Activated naive CD8-positive, alpha-beta T cell treated with anti-CD3 and anti-CD28 coated beads for 36 hours (primary cell): Measurements from ENCODE around the gene OPTC. TPM values are rescaled to one million over a fixed set of nuclear protein-coding genes. Genes with fewer than 3 reads are reported as not detected.
A peak's percentile ranks its signal among the peaks of the same experiment; 100 is the strongest.

Source experiments
- DNase-seq: peaks from one replicate; pipeline ENCODE4 v3.0.0; 2021
- H3K27ac Mint-ChIP-seq: one replicate; pipeline ENCODE4 v1.8.0; 2022; ENCODE audit warnings: mild to moderate bottlenecking, moderate library complexity, mixed read lengths
- H3K27me3 Mint-ChIP-seq: one replicate; pipeline ENCODE4 v1.8.0; 2022; ENCODE audit warnings: mild to moderate bottlenecking, mixed read lengths
- H3K36me3 Mint-ChIP-seq: one replicate; pipeline ENCODE4 v1.8.0; 2021; ENCODE audit warnings: mild to moderate bottlenecking, mixed read lengths
- H3K4me1 Mint-ChIP-seq: one replicate; pipeline ENCODE4 v1.8.0; 2021; ENCODE audit warnings: mixed read lengths
- H3K4me3 Mint-ChIP-seq: one replicate; pipeline ENCODE4 v1.8.0; 2022; ENCODE audit warnings: mild to moderate bottlenecking, moderate library complexity, mixed read lengths
- H3K9me3 Mint-ChIP-seq: one replicate; pipeline ENCODE4 v1.8.0; 2022; ENCODE audit warnings: mixed read lengths
- total RNA-seq, 2 experiments: library from RNA; stranded (reverse); gene quantifications; one replicate each; pipeline ENCODE4 v1.2.3, GENCODE V29; 2021

Gene OPTC
- total RNA-seq, 2 experiments from 2014 or later = not detected

DNA sequence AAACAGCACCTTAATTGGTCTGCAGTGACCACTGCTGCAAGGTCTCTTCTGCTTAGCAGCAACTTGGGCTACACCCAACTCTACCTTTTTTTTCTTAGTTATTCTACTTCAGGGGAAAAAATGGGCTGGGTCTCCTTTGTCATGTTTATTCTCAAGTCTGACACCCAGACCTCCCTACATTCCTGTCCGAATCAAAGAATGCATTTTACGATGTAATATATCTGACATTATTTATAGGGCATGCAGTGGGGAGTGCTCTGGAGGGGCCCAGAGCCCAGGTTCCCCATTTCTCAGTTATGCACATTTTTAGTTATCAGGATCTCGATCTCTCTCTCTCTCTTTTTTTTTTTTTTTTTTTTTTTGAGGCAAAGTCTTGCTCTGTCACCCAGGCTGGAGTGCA, 50.5 kb downstream of the OPTC start:
- H3K4me1 Mint-ChIP-seq = peaks cover 6% of the 10 kb centered on the region
- DNase-seq = no peak
- no peaks in the 10 kb centered on the region for H3K36me3 Mint-ChIP-seq
- H3K27ac Mint-ChIP-seq = no peak overlapping the region
- no peak overlapping the region for H3K4me3 Mint-ChIP-seq
- H3K27me3 Mint-ChIP-seq = no peaks in the 10 kb centered on the region
- no peaks in the 10 kb centered on the region for H3K9me3 Mint-ChIP-seq

DNA sequence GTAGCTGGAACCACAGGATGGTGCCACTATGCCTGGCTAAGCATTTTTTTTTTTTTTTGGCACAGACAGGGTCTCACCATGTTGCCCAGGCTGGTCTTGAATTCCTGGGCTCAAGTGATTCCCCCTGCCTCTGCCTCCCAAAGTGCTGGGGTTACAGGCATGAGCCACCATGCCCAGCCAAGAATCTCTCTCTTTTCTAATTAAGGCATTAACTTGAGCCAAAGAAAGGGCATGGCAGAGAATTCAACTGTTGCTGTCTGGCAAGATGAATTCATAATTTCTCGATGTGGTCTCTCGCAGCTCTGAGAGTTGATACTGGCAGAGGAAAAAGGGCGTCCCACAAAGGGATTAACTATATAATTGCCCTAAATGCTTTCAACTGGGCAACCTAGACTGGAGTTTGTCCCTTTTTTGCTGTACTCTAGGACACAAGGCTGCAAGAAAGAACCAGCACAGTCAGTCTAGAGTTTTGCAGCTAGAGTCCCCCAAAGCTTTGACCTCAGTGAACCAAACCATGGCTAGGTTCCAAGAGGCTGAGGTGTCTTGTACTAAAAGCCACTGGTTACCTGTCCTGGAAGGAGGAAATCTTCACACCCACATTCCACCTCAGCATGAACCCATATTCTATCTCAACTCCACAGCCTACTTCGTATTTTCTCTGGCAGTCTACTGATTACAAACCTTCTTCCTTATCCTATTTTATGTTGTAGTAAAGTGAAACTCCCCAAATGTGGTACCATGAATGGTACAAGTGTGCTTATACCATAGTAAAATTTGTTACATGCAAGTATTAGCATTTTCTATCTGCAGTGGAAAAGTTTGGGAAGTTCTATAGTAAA, 51.2 kb downstream of the OPTC start:
- Mint-ChIP-seq H3K9me3 (no peaks in the 10 kb centered on the region), H3K36me3 (no peaks in the 10 kb centered on the region), H3K4me1 (peaks cover 6% of the 10 kb centered on the region), H3K27me3 (no peaks in the 10 kb centered on the region), H3K27ac (no peak overlapping the region), H3K4me3 (no peak overlapping the region)
- DNase-seq = no peak

DNA sequence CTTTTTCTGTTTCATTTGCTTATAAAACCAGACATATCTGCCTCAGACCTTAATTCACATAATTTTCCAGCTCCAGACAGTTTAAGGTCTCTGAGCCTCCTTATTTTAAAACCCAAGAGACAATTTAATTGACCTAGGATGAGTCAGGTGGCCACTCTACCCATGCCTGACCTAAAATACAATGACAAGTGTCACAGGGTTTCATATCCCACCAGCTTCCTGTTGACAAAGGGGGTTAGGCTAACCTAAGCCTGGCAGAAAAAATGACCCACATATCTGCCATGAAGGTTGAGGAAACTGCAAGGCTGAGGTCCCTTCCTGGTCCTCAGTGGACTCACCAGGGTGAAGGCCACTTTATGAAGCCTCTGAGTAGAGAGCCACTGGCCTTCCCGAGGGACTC, 52.3 kb downstream of the OPTC start:
- Mint-ChIP-seq H3K4me3 (no peak overlapping the region), H3K36me3 (no peaks in the 10 kb centered on the region), H3K27me3 (no peaks in the 10 kb centered on the region), H3K9me3 (no peaks in the 10 kb centered on the region), H3K27ac (no peak overlapping the region), H3K4me1 (peaks cover 6% of the 10 kb centered on the region)
- DNase-seq = no peak

- H3K4me3 Mint-ChIP-seq = no peak overlapping the region
- H3K27me3 Mint-ChIP-seq = no peaks in the 10 kb centered on the region
- peaks cover 6% of the 10 kb centered on the region for H3K4me1 Mint-ChIP-seq
- no peak for DNase-seq
- no peaks in the 10 kb centered on the region for H3K36me3 Mint-ChIP-seq
- no peak overlapping the region for H3K27ac Mint-ChIP-seq
- no peaks in the 10 kb centered on the region for H3K9me3 Mint-ChIP-seq
Observed at GRCh38 chr1:203547147-203547546, 53.2 kb downstream of the OPTC start.

DNA sequence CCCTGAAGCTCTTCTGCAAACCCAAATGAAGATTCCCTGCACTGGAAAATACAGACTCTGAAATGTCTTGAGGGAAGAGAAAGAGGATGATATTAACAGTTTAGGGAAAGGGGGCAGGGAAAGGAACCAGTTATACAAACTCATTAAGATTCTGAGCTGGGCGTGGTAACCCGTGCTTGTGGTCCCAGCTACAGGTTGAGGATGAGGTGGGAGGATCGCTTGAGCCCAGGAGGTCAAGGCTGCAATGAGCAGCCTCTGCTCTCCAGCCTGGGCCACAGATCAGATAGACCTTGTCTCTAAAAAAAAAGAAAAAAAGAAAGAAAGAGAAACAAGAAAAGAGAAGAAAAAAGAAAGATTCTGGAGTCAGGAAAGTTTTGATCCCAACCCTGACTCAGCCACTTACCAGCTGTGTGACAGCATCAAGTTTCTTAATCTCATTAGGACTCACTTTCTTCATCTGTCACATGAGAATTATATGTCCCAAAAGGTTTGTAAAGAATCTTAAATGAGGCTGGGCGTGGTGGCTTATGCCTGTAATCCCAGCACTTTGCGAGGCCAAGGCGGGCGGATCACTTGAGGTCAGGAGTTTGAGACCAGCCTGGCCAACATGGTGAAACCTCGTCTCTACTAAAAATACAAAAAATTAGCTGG, 53.9 kb downstream of the OPTC start:
- H3K36me3 Mint-ChIP-seq = no peaks in the 10 kb centered on the region
- no peak overlapping the region for H3K27ac Mint-ChIP-seq
- no peaks in the 10 kb centered on the region for H3K27me3 Mint-ChIP-seq
- no peaks in the 10 kb centered on the region for H3K9me3 Mint-ChIP-seq
- H3K4me1 Mint-ChIP-seq = peaks cover 6% of the 10 kb centered on the region
- DNase-seq = no peak
- no peak overlapping the region for H3K4me3 Mint-ChIP-seq

GRCh38 chr1:203548892-203549291, 54.9 kb downstream of the OPTC start:
- H3K4me3 Mint-ChIP-seq = no peak overlapping the region
- H3K4me1 Mint-ChIP-seq = peaks cover 6% of the 10 kb centered on the region
- no peak overlapping the region for H3K27ac Mint-ChIP-seq
- H3K27me3 Mint-ChIP-seq = no peaks in the 10 kb centered on the region
- no peaks in the 10 kb centered on the region for H3K36me3 Mint-ChIP-seq
- no peaks in the 10 kb centered on the region for H3K9me3 Mint-ChIP-seq
- DNase-seq = no peak

GRCh38 chr1:203549309-203549708, 55.4 kb downstream of the OPTC start:
- DNase-seq = no peak
- Mint-ChIP-seq H3K27ac (no peak overlapping the region), H3K36me3 (no peaks in the 10 kb centered on the region), H3K4me3 (no peak overlapping the region), H3K27me3 (no peaks in the 10 kb centered on the region), H3K9me3 (no peaks in the 10 kb centered on the region), H3K4me1 (peaks cover 6% of the 10 kb centered on the region)

- Mint-ChIP-seq H3K27ac (no peak overlapping the region), H3K36me3 (no peaks in the 10 kb centered on the region), H3K9me3 (no peaks in the 10 kb centered on the region), H3K4me1 (peaks cover 6% of the 10 kb centered on the region), H3K4me3 (no peak overlapping the region), H3K27me3 (no peaks in the 10 kb centered on the region)
- no peak for DNase-seq
Observed at GRCh38 chr1:203550846-203551245, 56.9 kb downstream of the OPTC start.

DNA sequence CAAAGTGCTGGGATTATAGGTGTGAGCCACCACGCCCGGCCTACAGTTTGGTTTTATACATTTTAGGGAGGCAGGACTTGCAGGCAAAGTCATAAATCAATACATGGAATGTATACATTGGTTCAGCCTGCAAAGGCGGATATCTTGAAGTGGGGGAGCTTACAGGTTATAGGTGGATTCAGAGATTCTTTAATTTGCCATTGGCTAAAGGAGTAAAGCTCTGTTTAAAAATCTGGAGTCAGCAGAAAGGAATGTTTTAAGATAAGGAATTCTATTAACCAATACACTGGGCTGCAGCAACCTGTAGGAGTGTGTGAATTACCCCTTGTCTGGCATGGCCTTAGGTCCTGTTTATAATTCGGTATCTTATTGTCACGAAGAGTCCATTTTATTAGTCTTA, 57.6 kb downstream of the OPTC start:
- DNase-seq = no peak
- no peaks in the 10 kb centered on the region for H3K36me3 Mint-ChIP-seq
- H3K27me3 Mint-ChIP-seq = no peaks in the 10 kb centered on the region
- no peaks in the 10 kb centered on the region for H3K9me3 Mint-ChIP-seq
- H3K4me3 Mint-ChIP-seq = no peak overlapping the region
- H3K4me1 Mint-ChIP-seq = no peaks in the 10 kb centered on the region
- H3K27ac Mint-ChIP-seq = no peak overlapping the region

- Mint-ChIP-seq H3K27ac (no peak overlapping the region), H3K9me3 (no peaks in the 10 kb centered on the region), H3K4me1 (no peaks in the 10 kb centered on the region)
Observed at GRCh38 chr1:203553496-203553895, 59.5 kb downstream of the OPTC start.

DNA sequence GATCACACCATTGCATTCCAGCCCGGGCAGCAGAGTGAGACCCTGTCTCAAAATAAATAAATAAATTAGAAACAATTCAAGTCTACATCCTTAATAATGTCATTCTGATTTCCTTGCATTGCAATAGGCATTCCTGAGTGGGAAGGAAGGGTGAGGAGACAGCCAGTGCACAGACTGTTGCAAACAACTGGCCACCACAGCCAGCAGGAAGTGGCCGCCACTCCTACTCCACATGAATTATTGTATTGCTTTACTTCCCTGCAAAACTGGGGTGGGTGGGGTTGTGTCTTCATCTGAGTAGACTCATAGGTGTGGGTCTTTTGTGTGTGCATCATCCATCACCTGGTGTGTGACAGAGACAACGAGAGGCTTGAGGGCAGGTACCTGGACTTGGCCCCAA, 60.1 kb downstream of the OPTC start:
- H3K4me3 Mint-ChIP-seq = no peak overlapping the region
- no peaks in the 10 kb centered on the region for H3K9me3 Mint-ChIP-seq
- H3K4me1 Mint-ChIP-seq = no peaks in the 10 kb centered on the region
- peaks cover 3% of the 10 kb centered on the region for H3K27me3 Mint-ChIP-seq
- no peak for DNase-seq
- H3K27ac Mint-ChIP-seq = no peak overlapping the region
- no peaks in the 10 kb centered on the region for H3K36me3 Mint-ChIP-seq

More at GRCh38 chr1:203553496-203553895, 59.5 kb downstream of the OPTC start:
- Mint-ChIP-seq H3K27me3 (no peaks in the 10 kb centered on the region), H3K4me3 (no peak overlapping the region), H3K36me3 (no peaks in the 10 kb centered on the region)
- no peak for DNase-seq

DNA sequence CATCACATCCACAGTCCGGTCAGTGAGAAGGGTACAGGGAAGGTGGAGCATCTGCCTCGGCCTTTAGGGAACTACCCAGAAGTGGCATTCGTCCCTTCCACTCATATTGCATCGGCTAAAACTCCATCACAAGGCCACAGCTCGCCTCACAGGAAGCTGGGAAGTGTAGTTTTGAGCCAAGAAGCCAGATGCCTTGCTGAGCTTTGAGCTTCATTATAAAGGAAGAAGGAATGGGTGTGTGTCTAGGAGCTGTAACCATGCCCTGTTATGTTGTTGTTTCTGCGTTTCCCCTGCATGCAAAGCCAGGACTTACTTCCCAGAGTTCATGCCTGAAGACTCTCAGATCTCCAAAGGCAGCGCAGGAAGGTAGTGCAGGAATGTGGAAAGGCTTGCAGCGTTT, 61.1 kb downstream of the OPTC start:
- DNase-seq = no peak
- Mint-ChIP-seq H3K4me3 (no peak overlapping the region), H3K27me3 (peaks cover 3% of the 10 kb centered on the region), H3K27ac (no peak overlapping the region), H3K4me1 (no peaks in the 10 kb centered on the region), H3K36me3 (no peaks in the 10 kb centered on the region), H3K9me3 (no peaks in the 10 kb centered on the region)

DNA sequence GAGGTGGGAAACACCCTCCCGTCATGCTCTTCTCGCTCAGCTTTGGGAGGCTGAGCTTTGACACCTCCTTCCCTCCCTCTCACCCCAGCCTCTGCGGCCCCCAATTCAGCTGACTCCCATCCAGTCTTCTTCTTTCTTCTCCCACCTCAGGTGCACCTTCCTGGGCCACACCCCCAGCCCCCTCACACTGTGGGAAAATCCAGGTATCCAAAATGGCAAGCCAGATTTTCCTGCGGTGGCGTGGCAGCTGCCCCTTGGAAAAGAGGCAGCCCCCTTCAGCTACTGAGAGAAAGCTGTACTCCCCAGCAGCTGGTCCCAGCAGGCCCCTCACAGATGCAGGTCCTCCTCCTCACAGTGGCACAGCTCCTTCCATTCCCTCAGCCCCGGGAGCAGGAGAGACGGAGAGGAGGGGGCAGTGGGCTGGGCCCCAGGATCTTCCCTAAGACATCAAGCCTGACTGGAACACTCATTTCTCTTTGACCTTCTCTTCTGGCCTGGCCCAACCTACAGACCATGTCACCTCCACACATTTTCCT, 61.6 kb downstream of the OPTC start:
- Mint-ChIP-seq H3K4me1 (no peaks in the 10 kb centered on the region), H3K27ac (no peak overlapping the region), H3K27me3 (peaks cover 3% of the 10 kb centered on the region), H3K9me3 (no peaks in the 10 kb centered on the region), H3K36me3 (no peaks in the 10 kb centered on the region), H3K4me3 (no peak overlapping the region)
- DNase-seq = no peak

GRCh38 chr1:203556047-203556851, 62.3 kb downstream of the OPTC start:
- H3K4me1 Mint-ChIP-seq = no peaks in the 10 kb centered on the region
- no peak overlapping the region for H3K4me3 Mint-ChIP-seq
- peaks cover 3% of the 10 kb centered on the region for H3K27me3 Mint-ChIP-seq
- peak; percentile 3 for DNase-seq
- H3K36me3 Mint-ChIP-seq = no peaks in the 10 kb centered on the region
- H3K27ac Mint-ChIP-seq = no peak overlapping the region
- no peaks in the 10 kb centered on the region for H3K9me3 Mint-ChIP-seq

DNA sequence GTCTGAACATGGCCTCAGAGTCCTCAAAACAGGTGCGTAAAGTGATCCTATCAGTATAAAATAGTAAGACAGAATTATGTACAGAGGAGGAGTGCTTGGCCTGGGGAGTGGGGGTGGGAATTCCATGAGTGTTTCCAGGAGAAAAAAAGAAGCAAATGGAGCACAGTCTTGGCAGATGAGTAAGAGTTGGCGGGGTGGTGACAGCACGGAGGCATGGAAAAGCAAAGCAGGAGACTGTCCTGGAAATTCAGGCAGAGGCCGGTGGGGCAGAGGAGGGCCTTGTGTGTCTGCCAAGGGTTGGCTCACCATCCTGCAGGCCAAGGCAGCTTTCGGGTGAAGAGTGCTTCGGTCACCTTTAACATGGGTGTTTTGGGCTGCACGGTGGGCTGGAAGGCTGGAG, 63.4 kb downstream of the OPTC start:
- Mint-ChIP-seq H3K36me3 (no peaks in the 10 kb centered on the region), H3K9me3 (no peaks in the 10 kb centered on the region), H3K27ac (no peak overlapping the region), H3K4me3 (no peak overlapping the region), H3K4me1 (no peaks in the 10 kb centered on the region), H3K27me3 (peaks cover 3% of the 10 kb centered on the region)
- no peak for DNase-seq
